HepG2 (cell line): ENCODE results near the gene AGAP1. TPM values are rescaled to one million over a fixed set of nuclear protein-coding genes. Genes with fewer than 3 reads are reported as not detected.

Experiments
- ATAC-seq: fragments of 200-7000 bp; cut with Tn5 transposase; 3 replicates; pipeline ENCODE4 v1.9.1; 2020; ENCODE audit warnings: mild to moderate bottlenecking, moderate library complexity
- BruUV-seq: library from RNA; stranded (reverse); fragments of 400-500 nt; replicated peaks from 2 replicates; lab custom pipeline; 2021; lab: Mats Ljungman, UMichigan
- CTCF ChIA-PET: fragments of 300-600 bp; formaldehyde crosslinking; extraction: SDS; loops from one replicate; lab custom pipeline; 2021; ENCODE audit warnings: low total read pairs, inconsistent platforms, low intra/inter-chr PET ratio; lab: Yijun Ruan, JAX
- POLR2A ChIA-PET: fragments of 350-600 bp; sonication (Branson Sonifier 250); formaldehyde crosslinking; loops from one replicate; lab custom pipeline; 2020; ENCODE audit warnings: antibody characterized with exemption, inconsistent platforms; lab: Yijun Ruan, JAX
- DNase-seq: peaks from one replicate; pipeline ENCODE4 v3.0.0-alpha.2; 2015; ENCODE audit warnings: low spot score
- FAIRE-seq: peaks from 3 replicates; lab custom pipeline; 2011; peaks lifted over from hg19 to GRCh38; lab: Jason Lieb, UNC
- H2AFZ ChIP-seq: one replicate; pipeline ENCODE4 v1.6.1; 2011; ENCODE audit warnings: low read length, inconsistent platforms
- H3K27ac ChIP-seq: fragments of 300-600 bp; 3 replicates; pipeline ENCODE4 v1.8.0; 2011; ENCODE audit warnings: mixed run types, mild to moderate bottlenecking, mixed read lengths, low read length, inconsistent platforms; ENCODE audit not compliant: insufficient read depth; ENCODE audit errors: extremely low read length
- H3K27me3 ChIP-seq, 2 experiments: fragments of 200-600 bp in 1 of 2; 2 replicates in 1 of 2; 3 replicates in 1 of 2; pipeline versions ENCODE4 v1.6.0 to v1.8.0; 2011; ENCODE audit warnings: low read length in 2 of 2, mild to moderate bottlenecking in 2 of 2, moderate library complexity in 2 of 2, inconsistent platforms in 1 of 2; ENCODE audit not compliant: insufficient read depth in 2 of 2, control insufficient read depth in 1 of 2
- H3K36me3 ChIP-seq, 2 experiments: fragments of 200-600 bp in 1 of 2; replicated peaks in 1 of 2; 2 replicates in 1 of 2; 3 replicates in 1 of 2; pipeline versions ENCODE4 v1.5.1 to v1.8.0; 2011; ENCODE audit warnings: low read length in 2 of 2, inconsistent platforms in 1 of 2; ENCODE audit not compliant: insufficient read depth in 2 of 2, control insufficient read depth in 1 of 2
- H3K4me1 ChIP-seq: 2 replicates; pipeline ENCODE4 v1.5.1; 2012; ENCODE audit warnings: low read length, inconsistent platforms; ENCODE audit not compliant: insufficient read depth
- H3K4me2 ChIP-seq: 2 replicates; pipeline ENCODE4 v1.6.0; 2011; ENCODE audit warnings: low read depth, low read length, inconsistent platforms
- H3K4me3 ChIP-seq, 3 experiments: fragments of 200-600 bp in 1 of 3; sonication (generic), shearing (Covaris generic) in 1 of 3; replicated peaks in 1 of 3; 2 replicates each; pipeline ENCODE4 v1.5.1; 2011 to 2016; ENCODE audit warnings: low read length in 3 of 3, inconsistent platforms in 2 of 3, low read depth in 2 of 3, mild to moderate bottlenecking in 2 of 3, control low read depth in 1 of 3, mixed read lengths in 1 of 3; ENCODE audit not compliant: insufficient read depth in 1 of 3
- H3K79me2 ChIP-seq: one replicate; pipeline ENCODE4 v1.6.1; 2011; ENCODE audit warnings: low read length, inconsistent platforms; ENCODE audit not compliant: insufficient read depth
- H3K9ac ChIP-seq: 2 replicates; pipeline ENCODE4 v1.6.0; 2011; ENCODE audit warnings: mild to moderate bottlenecking, low read depth, low read length, inconsistent platforms; ENCODE audit not compliant: insufficient read depth
- H3K9me3 ChIP-seq: 2 replicates; pipeline ENCODE4 v1.5.1; 2012; ENCODE audit warnings: mild to moderate bottlenecking, low read length
- H4K20me1 ChIP-seq: 2 replicates; pipeline ENCODE4 v1.6.0; 2011; ENCODE audit warnings: inconsistent platforms, mild to moderate bottlenecking, low read length, moderate library complexity; ENCODE audit not compliant: insufficient read depth
- ATF4 ChIP-seq, 2 experiments: fragments of 450-650 bp in 1 of 2; sonication (generic) in 1 of 2; formaldehyde crosslinking; IDR thresholded peaks; 2 replicates each; pipeline versions ENCODE4 v1.5.0 to v1.8.0; 2020 to 2022; ENCODE audit warnings: mild to moderate bottlenecking in 1 of 2, missing genetic modification reagents in 1 of 2
- ATF7 ChIP-seq, 2 experiments: fragments of 450-650 bp in 1 of 2; sonication (generic) in 1 of 2; formaldehyde crosslinking in 1 of 2; IDR thresholded peaks; 2 replicates each; pipeline versions ENCODE4 v1.4.0 to v1.6.1; 2016 to 2020; ENCODE audit warnings: antibody characterized with exemption in 1 of 2, mild to moderate bottlenecking in 1 of 2, missing genetic modification reagents in 1 of 2
- CEBPB ChIP-seq: IDR thresholded peaks from 2 replicates; pipeline ENCODE4 v1.6.1; 2011; ENCODE audit warnings: low read depth, low read length, improper control_type of control experiment, borderline replicate concordance
- FOXP1 ChIP-seq, 2 experiments: fragments of 450-650 bp in 1 of 2; IDR thresholded peaks; 2 replicates each; pipeline ENCODE4 v1.6.1; 2017 to 2018; ENCODE audit warnings: antibody characterized with exemption in 1 of 2
- GATAD1 ChIP-seq: IDR thresholded peaks from 2 replicates; pipeline ENCODE4 v1.6.1; 2016; ENCODE audit warnings: missing genetic modification reagents, missing compliant biosample characterization
- SIX4 ChIP-seq: sonication (generic); formaldehyde crosslinking; IDR thresholded peaks from 2 replicates; pipeline ENCODE4 v1.4.0; 2020; ENCODE audit warnings: missing genetic modification reagents
- SPEN ChIP-seq: sonication (generic); formaldehyde crosslinking; IDR thresholded peaks from 2 replicates; pipeline ENCODE4 v1.5.1; 2020; ENCODE audit warnings: low read depth, mild to moderate bottlenecking, missing genetic modification reagents
- TBX2 ChIP-seq: sonication (generic); formaldehyde crosslinking; IDR thresholded peaks from 2 replicates; pipeline ENCODE4 v1.5.0; 2020; ENCODE audit warnings: missing genetic modification reagents, mild to moderate bottlenecking, borderline replicate concordance
- THAP11 ChIP-seq: IDR thresholded peaks from 2 replicates; pipeline ENCODE4 v1.6.1; 2016; ENCODE audit warnings: missing biosample characterization, missing genetic modification reagents
- YEATS2 ChIP-seq: sonication (generic); formaldehyde crosslinking; IDR thresholded peaks from 2 replicates; pipeline ENCODE4 v1.4.0; 2020; ENCODE audit warnings: missing genetic modification reagents, borderline replicate concordance
- ZNF17 ChIP-seq: sonication (generic); formaldehyde crosslinking; IDR thresholded peaks from 2 replicates; pipeline ENCODE4 v1.5.0; 2020; ENCODE audit warnings: mild to moderate bottlenecking, missing genetic modification reagents
- ZNF264 ChIP-seq: sonication (generic); formaldehyde crosslinking; IDR thresholded peaks from 2 replicates; pipeline ENCODE4 v1.4.0; 2020; ENCODE audit warnings: missing genetic modification reagents
- ZNF274 ChIP-seq: sonication (generic); formaldehyde crosslinking; IDR thresholded peaks from 2 replicates; pipeline ENCODE4 v1.5.1; 2020; ENCODE audit warnings: mild to moderate bottlenecking, missing genetic modification reagents
- ZNF432 ChIP-seq: sonication (generic); formaldehyde crosslinking; IDR thresholded peaks from 2 replicates; pipeline ENCODE4 v1.5.0; 2020; ENCODE audit warnings: missing genetic modification reagents, mild to moderate bottlenecking, borderline replicate concordance
- ZNF605 ChIP-seq: sonication (generic); formaldehyde crosslinking; IDR thresholded peaks from 2 replicates; pipeline ENCODE4 v1.8.0; 2022; ENCODE audit warnings: mild to moderate bottlenecking, missing genetic modification reagents
- ZNF703 ChIP-seq: sonication (generic); formaldehyde crosslinking; IDR thresholded peaks from 2 replicates; pipeline ENCODE4 v1.5.1; 2020; ENCODE audit warnings: missing genetic modification reagents, mild to moderate bottlenecking, moderate library complexity, borderline replicate concordance
- ZNF724P ChIP-seq: sonication (generic); formaldehyde crosslinking; IDR thresholded peaks from 2 replicates; pipeline ENCODE4 v1.8.0; 2022; ENCODE audit warnings: missing genetic modification reagents, borderline replicate concordance
- whole genome bisulfite sequencing: methylation state at CpG from one replicate; pipeline ENCODE4 v1.1.6; 2017; ENCODE audit warnings: low lambda C conversion rate; 5-methylcytosine and 5-hydroxymethylcytosine counted together
- in situ Hi-C: cut with HindIII; loops from 2 replicates; pipeline ENCODE4 v1.10.0; 2017; ENCODE audit warnings: low pct_unique_long_range_greater_than_20kb; ENCODE audit not compliant: extremely low pct_ligation_motif_present
- intact Hi-C: fragments of 100-400 bp; cut with micrococcal nuclease; formaldehyde crosslinking; loops from one replicate; pipeline ENCODE4 v1.10.0; 2022; ENCODE audit not compliant: unreplicated experiment
- polyA plus RNA-seq, 8 experiments: library from polyadenylated mRNA; depleted of rRNA in 3 of 8; stranded (reverse) in 7 of 8; unstranded in 1 of 8; fragments of >200 nt; fragmentation: Illumina TruSeq in 4 of 8; extraction: Trizol in 4 of 8; gene quantifications; 2 replicates each; pipeline versions ENCODE4 v1.2.1 to v1.2.3, GENCODE V29; 2011 to 2016; ENCODE audit warnings: low read depth in 4 of 8, missing spikeins in 1 of 8, mixed read lengths in 1 of 8; ENCODE audit not compliant: insufficient read depth in 1 of 8
- total RNA-seq, 5 experiments: library from RNA; depleted of rRNA; stranded (reverse); fragments of >200 nt; fragmentation: Illumina TruSeq; extraction: Trizol; gene quantifications; 2 replicates each; pipeline ENCODE4 v1.2.3, GENCODE V29; 2016; ENCODE audit warnings: low read depth in 1 of 5
- TF ChIP-seq, protein P1 (sequence below): sonication (generic); formaldehyde crosslinking; IDR thresholded peaks from 2 replicates; pipeline ENCODE4 v1.4.0; 2020; ENCODE audit warnings: missing genetic modification reagents

Gene AGAP1
- total and polyA plus RNA-seq, 2 of the 13 experiments (the other 11 are each of a cell fraction or from before 2014, with no cell fraction given), result 21.2 to 32.7 TPM

GRCh38 chr2:235660484-235661082 lies 166.7 kb downstream of the AGAP1 start (continued):
- 0 out of 2 replicates have a peak, but pooled peaks have one; percentile 28 for TF ChIP-seq ZNF724P (CRISPR knock-in tag)
- TF ChIP-seq SIX4 (CRISPR knock-in tag), result no peak
- peak in 1 of 2 experiments; percentile 90; a peak in 2 of 4 replicates for TF ChIP-seq ATF4 (CRISPR knock-in tag; IDR thresholded peaks at IDR 0.05)
- TF ChIP-seq THAP11 (CRISPR knock-in tag), result peak; percentile 34; the same call in 1 of the 2 replicates
- TF ChIP-seq YEATS2 (CRISPR knock-in tag), result no peak
- 0 out of 2 replicates have a peak, but pooled peaks have one; percentile 20 for TF ChIP-seq GATAD1
- TF ChIP-seq ZNF264 (CRISPR knock-in tag), result no peak
- TF ChIP-seq, all 625 proteins: peak for 16

DNA sequence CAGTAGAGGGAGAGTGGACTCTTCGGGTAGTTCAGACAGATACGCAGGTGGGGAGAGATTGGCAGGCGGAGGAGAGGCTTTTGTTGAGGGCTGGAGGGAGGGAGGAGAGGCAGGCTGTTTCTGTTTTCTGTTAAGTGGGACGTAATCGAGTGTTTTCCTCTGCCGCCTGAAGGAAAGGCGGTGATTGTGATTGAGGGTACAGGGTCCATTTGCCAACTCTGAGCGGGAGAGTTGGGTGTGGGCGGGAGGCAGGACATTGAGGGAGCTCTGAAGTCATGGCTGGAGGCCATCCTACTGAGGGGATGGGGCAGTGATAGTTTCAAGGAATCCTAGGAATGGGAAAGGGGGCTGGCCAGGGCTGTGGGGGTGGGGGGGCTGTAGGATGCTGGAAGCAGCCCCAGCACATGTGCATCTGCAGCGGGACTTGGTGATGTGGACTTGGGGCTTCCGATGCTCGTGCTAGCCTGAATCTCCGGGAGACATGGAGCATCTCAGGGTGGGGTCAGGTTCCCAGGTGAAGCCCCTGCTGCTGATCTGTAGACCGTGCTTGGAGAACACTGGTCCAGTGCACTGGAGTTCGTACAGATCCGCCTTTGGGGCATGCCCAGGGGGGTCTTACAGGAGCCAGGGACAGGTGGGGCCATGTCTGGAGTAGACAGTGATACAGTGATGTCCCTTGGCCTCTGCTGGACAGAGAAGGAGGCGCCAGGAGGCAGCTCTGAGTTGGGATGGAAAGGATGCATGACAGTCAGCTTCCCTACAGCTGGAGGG lies 167.5 kb downstream of the AGAP1 start:
- H3K79me2 ChIP-seq, result peaks cover 39% of the 10 kb centered on the region
- CTCF ChIA-PET, result no interaction called here
- H3K27ac ChIP-seq, result no peak overlapping the region
- H3K36me3 ChIP-seq, result no peaks in the 10 kb centered on the region
- peak overlapping the region; percentile 7; the same call in 1 of the 2 replicates for H3K9ac ChIP-seq
- peak; percentile 74 for ATAC-seq
- 41% methylated on average over 14 of the region's 17 CpGs for WGBS
- H3K4me1 ChIP-seq, result peaks cover 63% of the 10 kb centered on the region
- POLR2A ChIA-PET, result interaction anchor here (0.6 kb wide), 1 partner anchor 29 kb away, joined by 3 read pairs; no protein-coding TSS in a partner anchor
- H3K9me3 ChIP-seq, result no peaks in the 10 kb centered on the region
- in situ Hi-C loops, result no loop called here
- H3K27me3 ChIP-seq, result no peaks in the 10 kb centered on the region
- peaks cover 66% of the 10 kb centered on the region for H4K20me1 ChIP-seq
- FAIRE-seq, result peak; percentile 68
- intact Hi-C loops, result loop anchor here (10.0 kb wide), 1 partner anchor 167 kb away; the partner anchor contains the start of gene AGAP1
- no peak overlapping the region for H2AFZ ChIP-seq
- BruUV-seq, result no TSS peak
- H3K4me3 ChIP-seq, result peak overlapping the region; percentile 6 to 45 (median 17); a peak in 5 of 6 replicates
- DNase-seq, result peak; percentile 73
- H3K4me2 ChIP-seq, result peak overlapping the region; percentile 79
- no peak for TF ChIP-seq ZNF703
- TF ChIP-seq TBX2 (CRISPR knock-in tag), result peak; percentile 40; the same call in 1 of the 2 replicates
- 0 out of 2 replicates have a peak, but pooled peaks have one; percentile 14 for TF ChIP-seq FOXP1 (IDR thresholded peaks at IDR 0.05)
- no peak for TF ChIP-seq FOXP1 (CRISPR knock-in tag; IDR thresholded peaks at IDR 0.05)
- no peak for TF ChIP-seq ZNF274
- TF ChIP-seq ATF7 (IDR thresholded peaks at IDR 0.05), result no peak
- 0 out of 2 replicates have a peak, but pooled peaks have one; percentile 5 for TF ChIP-seq ATF7 (CRISPR knock-in tag; IDR thresholded peaks at IDR 0.05)
- peak; percentile 50; the same call in 1 of the 2 replicates for TF ChIP-seq ZNF264 (CRISPR knock-in tag)
- no peak for TF ChIP-seq ZNF17 (CRISPR knock-in tag)
- 0 out of 2 replicates have a peak, but pooled peaks have one; percentile 26 for TF ChIP-seq ZNF605 (CRISPR knock-in tag)
- TF ChIP-seq, protein P1, sequence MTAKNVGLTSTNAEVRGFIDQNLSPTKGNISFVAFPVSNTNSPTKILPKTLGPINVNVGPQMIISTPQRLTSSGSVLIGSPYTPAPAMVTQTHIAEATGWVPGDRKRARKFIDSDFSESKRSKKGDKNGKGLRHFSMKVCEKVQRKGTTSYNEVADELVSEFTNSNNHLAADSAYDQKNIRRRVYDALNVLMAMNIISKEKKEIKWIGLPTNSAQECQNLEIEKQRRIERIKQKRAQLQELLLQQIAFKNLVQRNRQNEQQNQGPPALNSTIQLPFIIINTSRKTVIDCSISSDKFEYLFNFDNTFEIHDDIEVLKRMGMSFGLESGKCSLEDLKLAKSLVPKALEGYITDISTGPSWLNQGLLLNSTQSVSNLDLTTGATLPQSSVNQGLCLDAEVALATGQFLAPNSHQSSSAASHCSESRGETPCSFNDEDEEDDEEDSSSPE (CRISPR knock-in tag), result 0 out of 2 replicates have a peak, but pooled peaks have one; percentile 49
- no peak for TF ChIP-seq CEBPB
- no peak for TF ChIP-seq ZNF432 (CRISPR knock-in tag)
- TF ChIP-seq SPEN, result peak; percentile 26; the same call in 1 of the 2 replicates
